HG03025 (cell line): ENCODE measurements around the gene CD44.
A peak's percentile ranks its signal among the peaks of the same experiment; 100 is the strongest.
"Not testable (repeated sequence)": the region's sequence is repeated elsewhere in the genome, so short reads cannot be mapped to it uniquely, and the experiment has no call there.

ENCODE experiments used
- ATAC-seq: cut with Tn5 transposase; IDR thresholded peaks from one replicate; pipeline ENCODE4 v1.9.1; 2021; ENCODE audit warnings: mild to moderate bottlenecking, moderate library complexity; ENCODE audit not compliant: unreplicated experiment, low FRiP score

The CD44 gene

DNA sequence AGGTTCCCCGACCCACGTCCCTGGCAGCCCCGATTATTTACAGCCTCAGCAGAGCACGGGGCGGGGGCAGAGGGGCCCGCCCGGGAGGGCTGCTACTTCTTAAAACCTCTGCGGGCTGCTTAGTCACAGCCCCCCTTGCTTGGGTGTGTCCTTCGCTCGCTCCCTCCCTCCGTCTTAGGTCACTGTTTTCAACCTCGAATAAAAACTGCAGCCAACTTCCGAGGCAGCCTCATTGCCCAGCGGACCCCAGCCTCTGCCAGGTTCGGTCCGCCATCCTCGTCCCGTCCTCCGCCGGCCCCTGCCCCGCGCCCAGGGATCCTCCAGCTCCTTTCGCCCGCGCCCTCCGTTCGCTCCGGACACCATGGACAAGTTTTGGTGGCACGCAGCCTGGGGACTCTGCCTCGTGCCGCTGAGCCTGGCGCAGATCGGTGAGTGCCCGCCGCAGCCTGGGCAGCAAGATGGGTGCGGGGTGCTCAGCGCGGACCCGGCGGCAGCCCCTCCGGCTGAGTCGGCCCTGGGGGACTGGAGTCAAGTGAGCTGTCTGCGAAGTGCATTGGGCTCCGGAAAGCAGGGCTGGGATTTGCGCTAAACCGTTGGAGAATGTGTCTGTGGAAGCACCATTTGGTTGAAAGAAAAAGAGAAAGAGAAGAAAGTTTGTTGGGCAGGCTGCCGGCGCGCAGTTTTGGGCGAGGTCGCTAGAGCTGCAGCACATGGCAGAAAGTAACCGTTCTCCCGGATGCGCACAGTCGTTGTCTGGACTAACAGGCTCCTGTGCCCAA lies at the start of gene CD44:
Gene CD44, plus strand, starts transcription at position 229 of the 779 bp plus-strand sequence. Its CDS starts 133 bp downstream, at position 362.
- ATAC-seq: no peak

- peak; percentile 62 for ATAC-seq
These were observed 49.3 kb upstream of the CD44 start for GRCh38 chr11:35089666-35090065.

DNA sequence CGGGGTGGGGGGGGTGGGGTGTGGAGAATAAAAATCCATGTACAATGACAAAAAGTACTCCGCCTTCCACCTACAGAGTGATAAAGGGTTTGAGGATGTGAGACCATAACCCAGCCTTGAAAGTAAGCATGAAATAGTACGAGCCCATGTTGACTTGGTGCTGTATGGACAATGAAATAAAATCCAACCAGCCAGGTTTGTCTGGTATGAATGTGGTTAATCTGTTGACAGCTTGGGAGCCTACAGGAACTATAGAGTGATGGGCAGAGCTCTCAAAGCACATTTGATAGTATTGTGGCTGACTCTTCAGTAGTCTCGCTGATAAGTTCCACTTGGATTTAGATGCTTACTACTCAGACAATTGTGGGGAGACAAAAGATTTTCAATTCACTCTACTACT lies 48.8 kb upstream of the CD44 start:
- peak; percentile 33 for ATAC-seq

DNA sequence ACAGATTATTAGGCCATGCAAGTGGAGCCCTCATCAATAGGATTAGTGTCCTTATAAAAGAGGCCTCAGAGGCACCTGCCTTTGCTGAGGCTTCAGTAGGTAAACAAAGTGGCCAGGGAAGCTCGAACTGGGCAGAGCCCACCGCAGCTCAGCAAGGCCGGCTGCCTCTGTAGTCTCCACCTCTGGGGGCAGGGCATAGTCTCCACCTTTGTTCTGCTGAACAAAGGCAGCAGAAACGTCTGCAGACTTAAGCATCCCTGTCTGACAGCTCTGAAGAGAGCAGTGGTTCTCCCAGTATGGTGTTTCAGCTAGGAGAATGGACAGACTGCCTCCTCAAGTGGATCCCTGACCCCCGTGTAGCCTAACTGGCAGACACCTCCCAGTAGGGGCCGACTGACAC lies 48.0 kb upstream of the CD44 start:
- not testable (repeated sequence) for ATAC-seq

- ATAC-seq: no peak
These were observed 42.2 kb upstream of the CD44 start for GRCh38 chr11:35096723-35097122.

DNA sequence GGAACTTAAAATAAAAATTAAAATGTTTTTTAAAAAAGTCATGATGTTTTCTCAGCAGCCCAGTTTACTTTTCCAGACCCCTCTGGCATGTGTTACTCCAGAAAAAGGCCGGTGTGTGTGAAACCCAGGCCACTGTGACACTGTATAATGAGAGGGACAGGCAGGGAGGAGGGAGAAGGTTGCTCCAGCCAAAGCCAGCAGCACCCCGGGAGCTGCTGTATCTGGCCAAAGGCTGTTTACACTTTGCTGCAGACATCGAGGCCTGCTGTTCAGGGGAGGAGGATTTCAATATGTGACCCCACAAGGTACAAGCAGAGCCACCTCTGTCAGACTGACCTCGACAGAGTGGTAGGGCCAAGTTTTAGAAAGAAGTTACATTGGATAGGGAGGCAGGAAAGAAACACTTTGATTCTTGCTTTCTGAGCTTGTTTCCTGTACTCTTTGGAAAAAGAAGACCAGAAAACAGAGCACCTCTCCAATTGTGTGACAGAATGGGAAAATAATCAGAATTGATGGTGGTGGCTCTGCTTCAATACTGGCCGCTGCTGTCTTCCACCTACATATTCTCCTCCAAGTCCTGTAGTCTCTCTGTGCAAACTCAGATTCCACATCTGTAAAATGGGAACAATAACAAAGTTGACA lies 41.0 kb upstream of the CD44 start:
- no peak for ATAC-seq

- no peak for ATAC-seq
These were observed 40.1 kb upstream of the CD44 start for GRCh38 chr11:35098855-35099254.

- no peak for ATAC-seq
These were observed 39.5 kb upstream of the CD44 start for GRCh38 chr11:35099278-35100012.

GRCh38 chr11:35100013-35100383 lies 39.0 kb upstream of the CD44 start:
- no peak for ATAC-seq

- ATAC-seq: no peak
These were observed 37.7 kb upstream of the CD44 start for GRCh38 chr11:35101223-35101622.

DNA sequence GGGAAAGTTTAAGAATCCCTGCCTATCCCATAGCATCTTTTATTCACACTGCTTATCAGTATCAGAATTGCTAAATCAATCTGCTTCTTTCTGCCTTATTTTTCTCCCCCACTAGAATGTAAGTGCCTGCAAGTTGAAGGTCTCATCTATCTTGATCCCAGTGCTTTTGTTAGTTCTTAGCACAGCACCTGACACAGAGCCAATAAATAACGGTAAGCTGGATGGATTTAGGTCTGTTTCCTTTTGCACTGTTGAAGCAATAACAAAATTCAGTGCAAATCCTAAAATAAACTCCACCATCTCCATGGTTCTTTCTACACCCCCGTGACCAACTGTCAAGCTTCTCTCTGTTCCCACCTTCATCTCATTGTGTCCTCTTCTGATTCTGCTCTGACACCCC lies 36.7 kb upstream of the CD44 start:
- ATAC-seq: no peak

DNA sequence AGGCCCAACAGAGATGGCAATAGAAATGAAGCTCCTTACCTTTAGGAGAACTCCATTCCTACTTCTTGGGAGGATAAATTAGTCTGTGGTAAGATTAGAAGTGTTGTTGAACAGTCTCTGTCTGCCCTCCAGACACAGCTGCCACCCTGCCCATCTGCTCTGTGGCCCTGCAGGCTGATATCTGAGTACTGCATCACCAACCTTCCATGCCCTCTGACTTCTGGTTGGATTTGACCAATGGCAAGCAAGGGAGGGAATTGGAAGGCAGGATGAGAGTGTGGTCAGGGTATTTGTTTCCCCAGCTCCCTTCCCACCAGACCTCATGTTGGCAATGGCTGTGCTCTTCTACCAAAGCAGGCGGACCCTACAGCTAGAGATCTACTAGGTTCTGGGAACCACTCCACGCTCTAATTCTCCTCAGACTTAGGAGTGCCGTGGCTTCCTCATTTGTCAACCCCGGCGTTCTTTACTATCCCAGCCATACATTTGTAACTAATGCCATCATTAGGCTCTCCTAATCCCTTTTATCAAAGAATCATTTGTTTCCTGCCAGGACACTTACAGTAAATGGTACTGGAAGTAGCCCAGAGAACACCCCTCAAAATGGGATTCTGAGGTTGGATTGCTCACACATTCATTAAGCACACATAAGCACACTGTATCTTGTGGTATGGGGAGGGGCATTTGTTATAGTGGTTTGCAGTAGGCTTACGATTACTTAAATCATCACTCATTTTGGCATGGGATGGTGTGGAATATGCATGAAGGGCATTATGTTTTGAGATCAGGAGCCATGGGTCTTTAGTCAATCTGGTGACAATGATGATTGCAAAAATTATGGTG lies 35.4 kb upstream of the CD44 start:
- no peak for ATAC-seq

DNA sequence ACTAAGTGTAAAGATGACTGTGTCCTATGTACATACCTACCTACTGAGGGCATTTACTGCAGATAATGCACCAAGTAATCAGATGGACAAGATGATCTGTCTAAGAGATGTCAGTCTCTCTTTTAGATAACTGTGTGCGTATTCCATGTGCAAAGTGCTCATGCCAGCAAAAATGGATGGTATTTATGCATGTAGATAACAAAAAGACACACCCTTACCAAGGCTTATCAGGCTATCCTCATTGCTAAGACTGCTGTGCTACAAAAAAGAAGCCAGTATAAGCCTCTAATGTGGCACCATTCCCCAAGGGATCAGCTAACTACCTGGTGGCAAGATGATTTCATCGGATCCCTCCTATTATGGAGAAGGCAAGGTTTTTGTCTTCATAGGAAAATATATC lies 34.3 kb upstream of the CD44 start:
- no peak for ATAC-seq

- no peak for ATAC-seq
These were observed 33.5 kb upstream of the CD44 start for GRCh38 chr11:35105319-35106079.

DNA sequence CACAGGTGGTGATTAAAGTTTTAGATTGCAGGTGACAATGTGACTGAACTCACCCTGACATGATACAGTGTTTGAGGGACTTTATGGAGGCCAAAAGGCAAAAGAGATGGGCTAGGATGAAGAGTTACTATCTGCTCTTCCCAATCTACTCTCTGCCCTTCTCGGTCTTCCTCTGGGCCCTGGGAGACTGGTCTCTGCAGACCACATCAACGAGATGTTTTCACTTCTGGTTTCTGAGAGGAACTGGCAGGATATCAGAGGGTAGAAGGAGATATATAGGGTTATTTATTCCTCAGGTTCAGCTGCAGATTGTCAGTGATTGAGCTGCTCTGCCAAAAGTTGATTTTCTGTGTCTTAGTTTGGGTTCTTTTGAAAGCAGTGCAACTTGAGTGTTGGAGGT lies 32.4 kb upstream of the CD44 start:
- peak; percentile 80 for ATAC-seq

GRCh38 chr11:35107861-35108260 lies 31.1 kb upstream of the CD44 start:
- ATAC-seq: no peak

DNA sequence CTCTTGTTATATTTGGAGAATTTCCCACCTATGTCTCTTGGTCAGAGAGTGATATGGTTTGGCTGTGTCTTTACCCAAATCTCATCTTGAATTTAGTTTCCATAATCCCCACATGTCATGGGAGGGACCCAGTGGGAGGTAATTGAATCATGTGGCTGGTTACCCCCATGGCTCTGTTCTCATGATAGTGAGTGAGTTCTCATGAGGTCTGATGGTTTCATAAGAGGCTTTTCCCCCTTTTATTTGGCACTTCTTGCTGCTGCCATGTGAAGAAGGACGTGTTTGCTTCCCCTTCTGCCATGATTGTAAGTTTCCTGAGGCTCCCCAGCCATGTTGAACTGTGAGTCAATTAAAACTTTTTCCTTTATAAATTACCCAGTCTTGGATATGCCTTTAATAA lies 30.6 kb upstream of the CD44 start:
- not testable (repeated sequence) for ATAC-seq

GRCh38 chr11:35109041-35109440 lies 29.9 kb upstream of the CD44 start:
- ATAC-seq: no peak

DNA sequence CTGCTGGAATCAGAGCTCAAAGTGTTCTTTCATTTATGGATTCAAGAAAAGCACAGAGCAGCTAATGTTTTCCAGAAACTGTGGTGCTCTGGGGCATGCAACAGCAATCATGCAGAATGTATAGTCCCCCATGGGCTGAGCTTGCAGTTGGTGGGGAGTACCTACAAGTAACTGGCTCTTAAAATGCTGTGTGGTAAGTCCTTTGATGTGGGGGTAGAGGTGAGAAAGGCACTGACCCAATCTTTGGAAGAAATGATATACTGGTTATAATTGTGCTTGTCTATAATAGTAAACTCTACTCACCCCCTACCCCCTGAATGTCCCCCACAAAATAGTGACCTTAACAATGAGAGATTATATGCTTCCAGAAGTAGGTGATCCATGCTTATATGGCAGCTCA lies 29.1 kb upstream of the CD44 start:
- no peak for ATAC-seq
